HG03439 (cell line): Measurements from ENCODE around the gene RPIA.
A peak's percentile ranks its signal among the peaks of the same experiment; 100 is the strongest.

Experiments
- ATAC-seq: cut with Tn5 transposase; IDR thresholded peaks from one replicate; pipeline ENCODE4 v1.9.1; 2021; ENCODE audit warnings: mild to moderate bottlenecking, moderate library complexity; ENCODE audit not compliant: unreplicated experiment

The RPIA gene

DNA sequence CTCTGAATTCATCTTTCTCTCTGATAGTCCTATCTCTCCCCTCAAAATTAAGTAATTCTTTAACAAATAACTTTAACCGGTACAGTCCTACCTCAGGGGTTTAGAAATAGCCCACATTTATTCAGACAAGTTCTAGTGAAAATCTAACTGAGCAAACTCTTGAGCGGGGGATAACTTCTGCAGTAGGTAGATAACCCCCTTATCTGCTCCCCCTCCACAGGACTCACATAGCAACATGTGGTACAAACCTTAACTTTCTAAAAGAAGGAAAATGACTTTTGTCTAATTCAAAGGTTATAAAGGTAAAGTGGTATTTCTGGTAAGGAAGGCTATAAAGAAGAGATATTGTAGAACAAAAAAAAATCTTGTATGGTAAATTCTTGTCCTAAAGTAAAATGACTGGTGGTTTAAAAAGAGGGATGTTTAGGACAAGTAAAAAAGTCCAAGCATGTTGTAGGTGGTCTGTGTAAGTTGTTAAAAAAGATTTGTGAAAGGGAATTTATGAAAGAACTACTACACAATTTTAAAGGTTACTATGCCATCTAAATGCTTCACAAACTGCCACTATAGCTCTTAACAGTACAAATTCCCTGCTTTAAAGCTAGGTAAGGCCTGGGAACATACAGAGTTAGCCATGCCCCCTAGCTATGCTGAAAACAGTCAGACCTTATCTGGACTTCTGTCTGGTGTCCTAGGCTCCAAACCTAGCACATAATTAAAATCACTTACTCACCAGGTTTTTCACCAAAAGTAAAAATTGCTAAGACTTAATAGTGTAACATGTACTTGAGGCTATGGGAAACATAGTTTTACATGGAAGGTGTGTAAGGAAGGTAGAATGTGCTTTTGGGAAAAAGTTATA is 8.1 kb upstream of the RPIA start:
- no peak for ATAC-seq

DNA sequence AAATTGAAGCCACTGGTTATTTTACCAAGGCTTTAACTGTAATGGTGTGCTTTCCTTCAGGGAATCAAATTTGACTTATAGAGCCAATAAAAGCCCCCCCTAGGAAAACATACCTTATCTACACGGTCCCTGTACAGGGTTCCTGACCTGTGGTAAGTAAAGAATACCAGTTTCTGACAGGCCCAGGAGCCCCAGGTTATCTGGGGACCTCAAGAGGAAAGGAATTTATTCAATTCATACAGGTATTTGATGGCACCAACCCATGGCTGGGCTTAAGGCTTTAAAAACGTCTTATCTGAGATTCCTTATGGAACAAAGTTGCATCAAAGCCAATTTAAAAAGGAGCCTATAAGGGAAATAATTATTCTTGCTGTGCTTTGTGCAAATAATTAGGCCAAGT is 7.0 kb upstream of the RPIA start:
- ATAC-seq = no peak

DNA sequence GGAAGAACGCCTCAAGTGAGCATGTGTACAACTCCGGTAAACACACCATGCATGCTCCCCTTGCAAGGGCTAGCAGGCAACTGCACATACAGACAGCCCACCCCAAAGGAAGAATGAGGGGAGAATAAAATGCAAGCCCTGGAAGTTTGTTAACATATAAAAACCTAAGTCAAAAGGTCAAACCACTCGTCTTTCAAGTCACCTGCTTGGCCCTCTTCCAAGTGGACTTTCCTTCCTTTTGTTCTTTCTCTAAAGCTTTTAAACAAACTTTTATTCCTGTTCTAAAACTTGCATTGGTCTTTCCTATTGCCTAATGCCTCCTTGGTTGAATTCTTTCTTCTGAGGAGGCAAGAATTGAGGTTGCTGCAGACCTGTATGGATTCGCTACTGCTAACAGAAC is 5.2 kb upstream of the RPIA start:
- no peak for ATAC-seq

DNA sequence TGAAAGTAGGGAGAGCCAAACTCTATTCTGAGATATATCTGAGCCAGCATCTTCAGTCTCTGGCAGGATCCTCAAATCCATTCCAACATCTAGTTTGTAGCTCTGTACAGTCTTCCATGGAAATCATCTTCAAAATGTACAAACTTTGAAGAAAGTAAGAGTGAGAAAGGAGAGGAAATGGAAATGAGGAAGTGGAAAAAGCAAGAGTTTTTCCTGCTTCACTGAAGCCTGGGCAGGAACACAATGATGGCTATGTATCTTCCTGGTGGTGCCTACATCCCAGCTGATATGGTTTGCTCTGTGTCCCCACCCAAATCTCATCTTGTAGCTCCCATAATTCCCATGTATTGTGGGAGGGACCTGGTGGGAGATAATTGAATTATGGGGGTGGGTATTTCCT is 4.1 kb upstream of the RPIA start:
- no peak for ATAC-seq

DNA sequence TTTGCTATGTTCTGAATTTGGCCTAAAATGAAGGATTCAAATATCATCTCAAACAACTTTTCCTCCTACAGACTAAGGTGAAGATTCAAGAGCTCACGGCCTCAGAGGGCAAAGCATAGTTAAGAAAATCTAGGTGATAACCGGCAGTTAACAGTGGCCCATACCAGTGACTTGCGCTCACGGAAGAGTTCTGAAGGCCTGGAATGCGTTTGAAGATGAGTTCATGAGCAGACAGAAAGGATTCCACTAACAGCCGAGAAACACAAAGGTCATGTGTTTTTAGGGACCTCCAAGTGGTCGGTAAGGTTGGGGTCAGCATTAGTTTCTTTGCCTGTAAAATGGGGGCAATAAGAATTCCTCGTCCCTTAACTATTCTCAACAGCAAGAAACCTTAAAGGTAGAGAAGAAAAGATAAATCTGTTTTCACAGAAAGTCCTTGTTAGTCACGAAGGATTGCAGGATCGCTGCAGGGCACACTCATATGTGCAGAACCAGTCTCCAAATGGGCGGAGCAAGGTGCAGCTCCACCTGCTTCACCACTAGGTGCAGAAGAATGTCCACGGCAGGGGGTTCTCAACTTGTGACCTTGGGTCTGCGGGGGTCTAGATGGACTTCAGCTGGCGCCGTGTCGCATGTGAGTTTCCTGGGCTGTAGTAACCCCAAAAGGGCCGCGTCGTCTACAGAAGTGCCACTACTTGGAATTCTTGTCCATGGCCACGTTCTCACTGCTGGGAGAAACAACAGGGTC is 708 bp upstream of the RPIA start:
- peak; percentile 21 for ATAC-seq

DNA sequence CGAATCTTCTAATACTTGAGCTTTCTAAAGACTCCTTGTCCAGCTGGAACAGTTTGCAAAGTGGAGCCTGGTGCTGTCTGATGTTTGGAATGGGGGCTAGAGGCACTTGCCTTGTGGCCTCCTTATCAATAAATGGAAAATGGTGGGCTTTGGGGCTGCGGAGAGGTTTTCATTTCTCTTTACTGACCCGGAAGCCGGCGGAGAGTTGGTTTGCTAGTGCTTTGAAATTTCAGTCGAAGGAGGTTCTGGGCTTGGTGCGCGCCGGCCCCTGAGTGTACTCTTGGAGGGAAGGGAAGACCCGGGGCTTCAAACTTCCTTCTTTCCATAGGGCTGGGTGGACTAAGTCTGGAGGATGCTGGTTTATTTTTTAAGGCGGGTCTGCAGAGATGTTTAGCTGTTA is 714 bp downstream of the RPIA start:
- no peak for ATAC-seq

DNA sequence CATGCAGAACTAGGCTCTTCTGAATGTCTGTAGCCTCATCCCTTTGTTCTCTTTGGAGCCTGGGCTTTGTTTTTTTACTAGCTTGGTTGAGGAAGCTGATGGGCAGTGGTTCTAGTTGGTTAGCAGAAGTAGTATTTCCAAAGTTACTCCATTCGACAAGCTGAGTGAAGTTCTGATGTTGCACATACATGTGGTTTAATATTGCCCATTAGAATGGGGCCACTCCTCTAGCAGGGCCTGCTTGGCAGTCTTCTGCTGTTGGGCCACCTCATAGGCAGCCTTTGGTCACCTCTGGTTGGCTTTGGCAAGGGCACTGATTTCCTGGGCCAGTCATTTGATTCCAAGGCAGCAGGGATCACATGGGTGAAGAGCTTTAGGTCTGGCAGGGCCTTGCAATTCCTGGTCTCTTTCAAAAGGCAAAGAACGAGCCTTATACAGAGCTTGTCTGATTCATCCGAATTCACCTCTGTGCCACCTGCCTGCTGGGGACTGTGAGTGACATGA is 2.5 kb downstream of the RPIA start:
- ATAC-seq = no peak

DNA sequence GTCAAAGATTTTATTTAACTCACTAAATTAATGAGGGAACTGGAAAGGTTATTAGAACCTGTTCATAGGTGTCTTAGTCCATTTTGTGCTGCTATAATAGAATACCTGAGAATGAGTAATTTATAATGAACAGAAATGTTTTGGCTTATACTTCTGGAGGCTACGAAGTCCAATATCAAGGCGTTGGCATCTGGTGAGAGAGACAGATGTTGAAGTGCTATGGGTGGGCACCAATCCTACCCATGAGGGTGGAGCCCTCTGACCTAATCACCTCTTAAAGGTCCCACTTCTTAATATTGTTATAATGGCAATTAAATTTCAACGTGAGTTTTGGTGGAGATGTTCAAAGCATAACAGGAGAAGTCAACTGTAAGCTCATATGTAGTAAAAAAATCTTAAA is 5.1 kb downstream of the RPIA start:
- no peak for ATAC-seq

DNA sequence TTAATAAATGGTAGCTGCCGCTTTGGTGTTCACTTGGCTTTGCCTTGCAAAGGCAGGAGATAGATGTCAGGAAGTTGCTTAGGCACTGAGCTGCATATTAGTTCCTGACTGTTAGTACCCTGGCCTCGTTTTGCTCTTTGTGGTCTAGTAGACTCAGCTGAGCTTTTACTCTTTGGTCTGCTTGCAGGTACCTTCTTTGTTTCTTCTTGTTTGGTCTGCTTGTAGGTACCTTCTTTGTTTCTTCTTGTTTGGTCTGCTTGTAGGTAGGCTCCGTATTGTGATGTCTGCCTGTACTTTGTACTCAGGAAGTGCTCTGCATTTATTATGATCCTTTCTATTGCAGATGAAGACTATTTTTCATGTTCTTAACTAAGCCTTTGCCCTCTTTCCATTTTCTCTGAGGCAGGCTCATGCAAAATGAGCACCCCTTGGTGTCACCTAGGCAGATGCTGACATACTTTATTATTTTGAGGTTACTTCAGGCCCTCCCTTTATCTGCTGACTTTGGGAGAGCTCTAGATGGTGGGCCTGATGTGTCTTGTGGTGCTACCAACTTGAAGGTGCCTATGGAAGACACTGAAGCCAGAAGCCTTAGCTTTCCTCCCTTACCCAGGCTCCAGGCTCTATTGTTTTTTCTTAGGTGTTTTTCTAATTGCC is 6.0 kb downstream of the RPIA start:
- ATAC-seq = no peak

DNA sequence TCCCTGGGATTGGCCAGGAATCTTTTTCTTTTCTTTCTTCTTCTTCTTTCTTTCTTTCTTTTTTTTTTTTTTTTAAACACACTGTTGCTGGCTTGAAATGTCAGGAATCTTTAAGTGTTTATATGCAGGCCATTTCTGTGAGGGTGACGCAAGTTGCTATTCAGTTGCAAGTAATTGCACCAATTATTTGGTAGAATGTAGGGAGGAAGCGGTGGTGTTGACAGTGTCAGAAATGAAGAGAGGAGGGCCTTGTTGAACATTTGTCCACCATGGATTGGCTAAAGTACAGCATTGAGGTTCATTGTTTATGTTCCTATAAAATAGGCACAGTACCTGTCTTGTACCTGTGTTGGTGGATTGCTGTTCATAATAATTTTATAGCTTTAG is 6.5 kb downstream of the RPIA start:
- no peak for ATAC-seq

DNA sequence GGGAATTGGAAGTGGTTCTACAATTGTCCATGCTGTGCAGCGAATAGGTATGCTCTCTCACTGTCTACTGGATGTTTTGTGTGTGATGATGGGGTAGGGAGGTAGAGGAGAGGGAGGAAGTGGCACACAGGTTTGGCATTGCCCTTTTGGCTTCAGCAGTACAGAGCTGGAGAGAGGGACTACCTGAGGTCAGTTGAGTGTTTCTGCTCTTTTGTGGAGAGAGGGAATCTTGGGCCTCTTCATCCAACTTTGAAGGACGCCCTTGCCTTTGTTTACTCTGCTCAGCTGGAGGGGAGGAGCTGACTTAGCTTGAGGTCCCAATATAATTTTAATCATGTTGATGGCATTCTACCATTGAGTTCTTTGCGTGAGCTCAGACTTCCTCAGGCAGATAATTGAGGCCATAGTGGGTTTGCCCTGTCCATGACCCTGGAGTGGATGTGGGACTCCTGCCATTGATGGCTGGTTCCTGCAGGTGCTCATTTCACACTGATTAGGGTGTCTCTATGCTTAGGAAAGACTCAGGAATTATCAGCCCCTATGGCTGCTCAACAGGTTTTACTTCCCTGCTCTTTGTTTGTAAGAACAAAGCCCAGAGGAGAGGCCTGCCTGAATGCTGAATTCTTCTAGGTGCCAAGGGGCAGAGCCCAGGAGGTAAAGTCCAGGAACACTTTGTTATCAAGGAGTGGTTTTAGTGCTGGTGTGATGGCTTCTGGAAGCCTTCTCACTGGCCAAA is 7.2 kb downstream of the RPIA start:
- ATAC-seq = no peak

DNA sequence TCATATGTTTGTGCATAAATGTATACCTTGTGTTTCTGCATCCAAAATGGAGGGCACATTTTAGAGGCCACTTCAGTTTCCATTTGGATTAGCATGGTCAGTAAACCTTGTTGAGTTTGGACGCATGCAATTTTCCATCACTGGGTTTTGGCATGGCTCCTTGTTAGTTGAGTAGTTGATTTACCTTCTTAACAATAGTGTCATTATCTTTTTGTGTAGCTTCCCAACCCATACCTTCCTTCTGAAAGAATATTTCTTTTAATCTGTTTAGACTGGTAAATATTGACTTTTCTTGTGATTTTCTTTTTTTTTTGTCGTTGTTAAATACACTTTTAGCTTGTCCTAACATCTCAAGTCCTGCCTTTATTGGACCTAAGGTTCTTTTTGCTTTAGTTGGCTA is 15.5 kb downstream of the RPIA start:
- ATAC-seq = no peak

DNA sequence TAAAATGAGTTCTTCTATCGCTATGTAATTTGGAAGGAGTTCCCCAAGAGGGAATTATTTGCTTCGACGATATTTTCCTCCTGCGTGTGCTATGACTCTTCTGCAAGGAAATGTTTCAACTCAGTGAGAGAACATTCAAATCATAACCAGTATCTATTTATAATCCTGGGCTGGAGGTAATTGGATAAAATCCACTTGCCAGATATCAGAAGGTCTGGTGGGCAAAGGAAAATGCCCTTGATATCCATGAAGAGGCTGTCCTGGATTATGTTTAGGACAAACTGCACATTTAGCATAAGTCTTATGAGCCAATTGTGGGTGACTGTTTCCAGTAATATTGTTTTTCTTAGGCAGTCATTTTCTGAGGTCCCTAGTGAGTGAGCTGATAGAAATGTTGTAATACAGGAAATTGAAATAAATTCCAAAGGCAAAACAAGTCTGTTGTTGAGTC is 17.7 kb downstream of the RPIA start:
- no peak for ATAC-seq

DNA sequence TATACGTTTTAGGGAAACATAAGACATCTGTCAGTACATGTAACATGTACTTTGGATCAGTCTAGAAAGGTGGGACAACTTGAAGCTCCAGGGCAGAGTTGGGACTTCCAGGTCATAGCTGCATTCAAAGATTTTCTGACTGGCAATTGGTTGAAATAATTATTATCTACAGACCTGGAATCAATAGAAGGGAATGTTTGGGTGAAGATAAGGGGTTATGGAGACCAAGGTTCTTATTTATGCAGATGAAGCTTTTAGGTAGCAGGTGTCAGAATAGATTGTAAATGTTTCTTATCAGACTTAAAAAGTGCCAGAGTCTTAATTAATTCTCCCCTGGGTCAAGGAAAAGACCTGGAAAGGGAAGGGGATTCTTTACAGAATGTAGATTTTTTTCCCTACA is 19.8 kb downstream of the RPIA start:
- no peak for ATAC-seq

DNA sequence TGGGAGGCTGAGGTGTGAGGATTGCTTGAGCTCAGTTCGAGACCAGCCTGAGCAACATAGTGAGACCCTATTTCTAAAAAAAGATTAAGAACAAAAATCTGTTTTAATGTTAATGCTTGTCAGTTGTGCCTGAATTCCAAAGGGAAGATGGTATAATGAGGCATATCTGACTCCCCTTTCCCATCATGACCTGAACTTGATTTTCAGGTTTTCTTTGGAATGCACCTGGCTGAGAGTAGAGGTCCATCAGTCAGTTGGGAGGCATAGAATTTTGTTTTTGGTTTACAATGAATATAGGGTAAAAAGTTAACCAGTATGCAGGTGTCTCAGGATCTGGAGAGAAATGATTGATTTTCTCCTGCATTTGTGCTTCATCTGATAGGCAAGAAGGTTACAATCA is 20.4 kb downstream of the RPIA start:
- ATAC-seq = no peak

DNA sequence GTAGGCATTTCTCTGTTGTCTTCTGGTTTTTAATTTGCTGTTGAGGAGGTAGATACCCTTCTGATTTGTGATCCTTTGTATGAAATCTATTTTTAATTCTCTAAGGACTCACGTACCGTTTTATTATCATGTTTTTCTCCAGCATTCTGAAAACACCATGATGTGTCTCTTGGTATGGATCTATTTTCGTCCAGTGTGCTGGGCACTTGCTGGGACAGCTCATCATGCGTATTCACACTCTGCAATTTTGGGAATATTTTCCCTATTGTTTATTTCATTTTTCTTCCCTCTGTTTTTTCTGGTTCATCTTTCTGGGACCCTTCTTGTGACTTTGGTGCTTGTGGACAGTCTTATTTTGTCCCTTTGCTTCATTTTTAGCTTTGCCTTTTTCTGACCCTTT is 21.9 kb downstream of the RPIA start:
- no peak for ATAC-seq

DNA sequence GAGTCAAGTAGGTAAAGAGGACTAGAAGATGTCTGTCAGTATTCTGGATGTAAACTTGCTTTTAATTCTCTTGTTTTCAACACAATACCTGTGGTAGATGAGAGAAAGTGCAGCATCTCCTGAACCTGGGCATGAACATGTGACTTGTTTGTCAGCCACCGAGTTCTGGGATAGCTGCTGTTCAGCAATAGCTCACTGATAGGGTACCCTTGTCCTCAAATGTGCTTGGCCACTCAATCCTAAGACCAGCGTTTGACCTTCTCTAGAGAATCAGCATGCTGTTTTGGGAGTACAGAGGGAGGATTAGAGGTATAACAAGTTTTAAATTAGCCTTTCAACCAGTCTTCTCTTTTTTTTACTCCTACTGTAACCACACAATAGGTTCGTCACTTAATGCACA is 23.2 kb downstream of the RPIA start:
- ATAC-seq = no peak

DNA sequence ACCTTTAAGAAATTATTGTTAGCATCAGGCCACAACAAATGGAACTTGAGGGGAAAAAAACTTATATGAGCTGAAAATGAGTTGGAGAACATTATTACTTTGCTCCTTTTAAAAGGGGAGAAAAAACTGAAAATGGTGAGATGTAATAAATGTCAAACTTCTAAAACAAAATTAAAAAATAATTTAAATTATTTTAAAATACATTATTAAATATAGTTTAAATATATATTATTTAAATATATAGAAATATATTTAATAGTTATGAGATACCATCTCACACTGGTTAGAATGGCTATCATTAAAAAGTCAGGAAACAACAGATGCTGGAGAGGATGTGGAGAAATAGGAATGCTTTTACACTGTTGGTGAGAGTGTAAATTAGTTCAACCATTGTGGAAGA is 28.9 kb downstream of the RPIA start:
- no peak for ATAC-seq

DNA sequence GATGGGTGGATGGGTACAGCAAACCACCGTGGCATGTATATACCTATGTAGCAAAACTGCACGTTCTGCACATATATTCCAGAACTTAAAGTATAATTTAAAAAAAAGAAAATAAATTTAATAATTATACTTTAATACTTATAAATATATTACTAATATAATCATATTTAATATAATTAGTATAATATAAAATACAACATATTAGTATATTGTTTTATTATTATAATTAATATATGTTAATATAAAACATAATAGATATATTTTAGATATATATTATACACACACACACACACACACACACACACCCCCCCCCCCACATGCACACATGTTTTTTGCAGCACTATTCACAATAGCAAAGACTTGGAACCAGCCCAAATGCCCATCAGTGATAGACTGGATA is 29.8 kb downstream of the RPIA start:
- ATAC-seq = no peak

DNA sequence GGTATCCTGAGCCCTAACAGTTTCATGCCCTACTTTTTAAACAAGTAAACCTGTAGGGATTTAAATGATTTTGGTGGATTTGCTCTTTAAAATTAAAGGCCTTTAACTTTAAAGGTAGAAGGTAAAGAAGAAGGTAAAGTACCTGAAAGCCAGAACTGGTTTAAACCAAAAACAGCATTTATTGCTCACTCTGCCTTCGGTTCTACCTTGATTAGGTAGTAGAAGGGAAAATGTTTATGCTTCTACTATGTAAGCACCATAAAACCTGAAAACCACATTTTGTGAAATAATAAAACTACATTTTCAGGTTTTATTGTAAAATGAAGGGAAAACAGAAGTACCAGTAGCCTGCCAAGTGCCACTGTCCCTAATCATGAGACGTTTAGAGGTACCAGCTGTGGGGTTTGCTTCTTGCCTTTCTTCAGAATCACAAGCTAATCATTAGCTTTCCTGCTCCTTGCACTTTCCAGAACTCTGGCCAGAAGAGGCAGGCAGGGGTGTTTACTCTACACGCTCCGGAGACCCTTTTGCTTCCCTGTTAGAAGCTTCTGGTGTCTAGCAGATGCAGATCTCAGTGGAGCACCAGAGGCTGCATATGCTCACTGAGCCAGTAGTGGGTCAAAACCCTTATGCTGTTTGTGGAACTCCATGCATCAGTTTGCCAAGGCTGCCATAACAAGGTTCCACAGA is 33.3 kb downstream of the RPIA start:
- ATAC-seq = no peak
